Spleen (tissue), 11 donors: ENCODE results near the gene IKZF4. TPM values are rescaled to one million over a fixed set of nuclear protein-coding genes. Genes with fewer than 3 reads are reported as not detected.
"Not testable (repeated sequence)": the region's sequence is repeated elsewhere in the genome, so short reads cannot be mapped to it uniquely, and the experiment has no call there.

Experiments used
- DNase-seq: peaks from one replicate; pipeline ENCODE4 v3.0.0-alpha.2; 2020
- H3K27ac ChIP-seq, 8 donors: fragments of 200-600 bp; sonication (generic) in 7 of 8; 1 replicate in 4 of 8; 2 replicates in 4 of 8; pipeline versions ENCODE4 v1.5.0 to v1.8.0; 2016 to 2021; ENCODE audit warnings: inconsistent platforms in 4 of 8, mild to moderate bottlenecking in 4 of 8, moderate library complexity in 1 of 8
- H3K27me3 ChIP-seq, 7 donors: fragments of 200-600 bp; sonication (generic) in 6 of 7; replicated peaks in 1 of 7; 1 replicate in 4 of 7; 2 replicates in 3 of 7; pipeline versions ENCODE4 v1.5.0 to v1.8.0; 2016 to 2021; ENCODE audit warnings: inconsistent platforms in 3 of 7, mild to moderate bottlenecking in 1 of 7
- H3K36me3 ChIP-seq, 6 donors: fragments of 200-600 bp; sonication (generic) in 5 of 6; 1 replicate in 4 of 6; 2 replicates in 2 of 6; pipeline versions ENCODE4 v1.5.0 to v1.8.0; 2016 to 2021; ENCODE audit warnings: inconsistent platforms in 2 of 6
- H3K4me1 ChIP-seq, 6 donors: fragments of 200-600 bp; sonication (generic) in 5 of 6; 1 replicate in 3 of 6; 2 replicates in 3 of 6; pipeline versions ENCODE4 v1.5.0 to v1.8.0; 2016 to 2021; ENCODE audit warnings: inconsistent platforms in 3 of 6
- H3K4me3 ChIP-seq, 8 donors: fragments of 200-600 bp; sonication (generic) in 7 of 8; 1 replicate in 4 of 8; 2 replicates in 4 of 8; pipeline versions ENCODE4 v1.5.0 to v1.8.0; 2016 to 2021; ENCODE audit warnings: inconsistent platforms in 4 of 8, mild to moderate bottlenecking in 4 of 8, moderate library complexity in 2 of 8
- H3K9me3 ChIP-seq, 8 donors: fragments of 200-600 bp; sonication (generic) in 7 of 8; 1 replicate in 4 of 8; 2 replicates in 4 of 8; pipeline versions ENCODE4 v1.5.0 to v1.8.0; 2016 to 2021; ENCODE audit warnings: inconsistent platforms in 4 of 8
- CTCF ChIP-seq, 11 experiments: fragments of 200-600 bp in 7 of 11; fragments of 450-650 bp in 4 of 11; sonication (generic) in 4 of 11; IDR thresholded peaks in 8 of 11; conservative IDR thresholded peaks in 3 of 11; 1 replicate in 7 of 11; 2 replicates in 4 of 11; pipeline versions ENCODE4 v1.4.0 to v1.8.0; 2016 to 2021; ENCODE audit warnings: antibody characterized with exemption in 11 of 11, inconsistent platforms in 4 of 11, mild to moderate bottlenecking in 1 of 11
- POLR2A ChIP-seq, 3 donors: fragments of 450-650 bp; IDR thresholded peaks; one replicate each; pipeline ENCODE4 v1.5.1; 2017; ENCODE audit warnings: antibody characterized with exemption in 3 of 3, mild to moderate bottlenecking in 1 of 3
- POLR2AphosphoS5 ChIP-seq, 3 donors: sonication (generic); formaldehyde crosslinking; IDR thresholded peaks; one replicate each; pipeline ENCODE4 v1.5.1; 2017; ENCODE audit warnings: antibody characterized with exemption in 3 of 3
- WGBS, 5 donors: extraction: QIAGEN DNeasy Blood & Tissue Kit in 3 of 5; methylation state at CpG; one replicate each; pipeline versions ENCODE4 v1.1.5 to v1.1.7; 2013 to 2018; 5-methylcytosine and 5-hydroxymethylcytosine counted together
- intact Hi-C: fragments of 100-400 bp; cut with DNase I; formaldehyde crosslinking; loops from one replicate; pipeline ENCODE4 v1.15.0; 2023; ENCODE audit warnings: low total_unique reads
- polyA plus RNA-seq, 3 donors: library from polyadenylated mRNA; stranded (reverse); fragments of 200-250 nt; gene quantifications; one replicate each; pipeline ENCODE4 v1.2.1, GENCODE V29; 2013
- total RNA-seq, 7 donors: library from RNA; depleted of rRNA in 3 of 7; stranded (reverse); fragments of >200 nt in 3 of 7; fragmentation: NEBNext Ultra II Directional in 4 of 7; extraction: Animal tissue kit (Norgen Biotek cat#: 25700) in 4 of 7; gene quantifications; one replicate each; pipeline versions ENCODE4 v1.1.0 to v1.2.1, GENCODE V29; 2016 to 2021
- donor health status: healthy with polysubstance abuse.
- donor health status: DM: no; HTN: no; CAD: no; lungs with moderate emphysema.
- donor health status: DM: no; HTN: no; CAD: no.
- donor health status: Bipolar disorder and iron deficiency.
- donor health status: healthy.
- donor health status: DM: no; HTN: no; CAD: no.
- donor health status: DM: yes; HTN: yes; CAD: no.

Gene IKZF4
- total and polyA plus RNA-seq, 10 donors = 0.80 to 9.3 (median 5.7) TPM

GRCh38 chr12:55996201-55996714 is 24.6 kb upstream of the IKZF4 start:
- intact Hi-C loops = loop anchor here (5.0 kb wide), 1 partner anchor 46 kb away; the partner anchor contains the start of gene RPS26
- peaks cover 0 to 55% (median 37%) of the 10 kb centered on the region in 6 donors for H3K36me3 ChIP-seq
- peaks cover 0 to 35% (median 23%) of the 10 kb centered on the region in 6 donors for H3K4me1 ChIP-seq
- TF ChIP-seq POLR2A (IDR thresholded peaks at IDR 0.05) (no peak), CTCF (IDR thresholded peaks at IDR 0.05 in 8 of 11, conservative IDR thresholded peaks at IDR 0.05 in 3 of 11) (peak; percentile 60 to 90 (median 82)), POLR2AphosphoS5 (IDR thresholded peaks at IDR 0.05) (no peak)
- DNase-seq = peak; percentile 79
- 25 to 33% (median 29%) methylated on average over 14 of the region's 14 CpGs for WGBS, 5 donors
- peak overlapping the region; percentile 28 to 78 (median 52) for H3K4me3 ChIP-seq
- no peaks in the 10 kb centered on the region for H3K9me3 ChIP-seq
- peak overlapping the region in 7 of 8 donors; percentile 65 to 88 (median 85) for H3K27ac ChIP-seq
- H3K27me3 ChIP-seq = no peaks in the 10 kb centered on the region

- Histone ChIP-seq H3K27ac (peak within 1 kb of the TSS in 7 of 8 donors; percentile 65 to 88 (median 85)), H3K9me3 (no peaks in the 10 kb centered on the region), H3K4me1 (peaks cover 0 to 35% (median 23%) of the 10 kb centered on the region in 6 donors), H3K27me3 (no peaks in the 10 kb centered on the region), H3K4me3 (peak within 1 kb of the TSS; percentile 28 to 78 (median 52)), H3K36me3 (peaks cover 0 to 50% (median 31%) of the 10 kb centered on the region in 6 donors)
- WGBS, 5 donors = 2 to 6% (median 4%) methylated on average over 27 of the region's 27 CpGs
- peak; percentile 97 for DNase-seq
- intact Hi-C loops = loop anchor here (5.0 kb wide), 1 partner anchor 45 kb away; the partner anchor contains the start of gene RPS26
- TF ChIP-seq POLR2AphosphoS5 (IDR thresholded peaks at IDR 0.05) = peak; percentile 85 to 87 (median 87)
- no peak for TF ChIP-seq POLR2A (IDR thresholded peaks at IDR 0.05)
- TF ChIP-seq CTCF (IDR thresholded peaks at IDR 0.05 in 8 of 11, conservative IDR thresholded peaks at IDR 0.05 in 3 of 11) = no peak
These were observed 23.9 kb upstream of the IKZF4 start, which contains the start of gene SUOX for GRCh38 chr12:55996715-55997534. TSS of gene SUOX (plus strand) at chr12:55997276. CDS start at chr12:56002222, 4,946 bp downstream.

GRCh38 chr12:55997535-55997859 is 23.3 kb upstream of the IKZF4 start:
- TF ChIP-seq POLR2AphosphoS5 (IDR thresholded peaks at IDR 0.05) = no peak
- TF ChIP-seq CTCF (IDR thresholded peaks at IDR 0.05 in 8 of 11, conservative IDR thresholded peaks at IDR 0.05 in 3 of 11) = no peak
- TF ChIP-seq POLR2A (IDR thresholded peaks at IDR 0.05) = no peak
- peaks cover 0 to 50% (median 25%) of the 10 kb centered on the region in 6 donors for H3K36me3 ChIP-seq
- no peaks in the 10 kb centered on the region for H3K27me3 ChIP-seq
- WGBS, 5 donors = 3 to 12% (median 4%) methylated on average over 5 of the region's 5 CpGs
- peak overlapping the region in 7 of 8 donors; percentile 65 to 88 (median 85) for H3K27ac ChIP-seq
- no peaks in the 10 kb centered on the region for H3K9me3 ChIP-seq
- peaks cover 0 to 35% (median 23%) of the 10 kb centered on the region in 6 donors for H3K4me1 ChIP-seq
- peak overlapping the region; percentile 28 to 78 (median 52) for H3K4me3 ChIP-seq
- no peak for DNase-seq
- intact Hi-C loops = loop anchor here (5.0 kb wide), 1 partner anchor 45 kb away; the partner anchor contains the start of gene RPS26

- intact Hi-C loops = loop anchor here (5.0 kb wide), 1 partner anchor 43 kb away; the partner anchor contains the start of gene RPS26
These were observed 21.3 kb upstream of the IKZF4 start for GRCh38 chr12:55999522-55999921.

More at GRCh38 chr12:55999522-55999921, 21.3 kb upstream of the IKZF4 start:
- H3K4me3 ChIP-seq, H3K27me3 ChIP-seq, H3K9me3 ChIP-seq, H3K27ac ChIP-seq, DNase-seq: not testable (repeated sequence)
- Histone ChIP-seq H3K4me1 (peaks cover 0 to 35% (median 23%) of the 10 kb centered on the region in 6 donors), H3K36me3 (peaks cover 0 to 50% (median 5%) of the 10 kb centered on the region in 6 donors)
- 65 to 84% (median 80%) methylated on average over 5 to 6 of the region's 6 CpGs for WGBS, 5 donors
